ENCODE data around the gene KRT27. TPM values are rescaled to one million over a fixed set of nuclear protein-coding genes. Genes with fewer than 3 reads are reported as not detected.

KRT27 gene
- total RNA-seq, 4 donors from 2014 or later: not detected

DNA sequence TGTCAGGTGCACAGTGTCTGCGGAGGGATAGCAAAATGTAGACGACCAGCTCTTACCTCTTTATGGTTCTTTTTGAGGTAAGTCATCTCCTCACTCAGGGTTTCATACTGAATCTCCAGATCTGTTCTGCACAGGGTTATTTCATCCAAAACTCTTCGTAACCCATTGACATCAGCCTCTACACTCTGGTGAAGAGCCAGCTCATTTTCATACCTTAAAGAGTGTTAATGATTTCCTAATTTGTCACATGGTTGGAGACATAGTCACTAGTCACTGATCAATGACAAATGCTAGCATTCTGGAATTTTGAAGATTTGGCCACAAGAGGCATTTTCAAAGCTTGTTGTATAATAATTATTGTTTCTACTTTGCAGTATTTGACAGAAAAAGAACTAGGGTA is 28.5 kb downstream of the KRT27 start:
- TF ChIP-seq CTCF (IDR thresholded peaks at IDR 0.05; ENCODE audit: low read depth): no peak

GRCh38 chr17:40751065-40751464 is 31.3 kb downstream of the KRT27 start:
- no peak for TF ChIP-seq CTCF (IDR thresholded peaks at IDR 0.05; ENCODE audit: low read depth)

- TF ChIP-seq CTCF (IDR thresholded peaks at IDR 0.05; ENCODE audit: low read depth): no peak
Measured at GRCh38 chr17:40750391-40750790, 32.0 kb downstream of the KRT27 start.

- TF ChIP-seq CTCF (IDR thresholded peaks at IDR 0.05; ENCODE audit: low read depth): no peak
Measured at GRCh38 chr17:40738553-40738952, 43.8 kb downstream of the KRT27 start.

DNA sequence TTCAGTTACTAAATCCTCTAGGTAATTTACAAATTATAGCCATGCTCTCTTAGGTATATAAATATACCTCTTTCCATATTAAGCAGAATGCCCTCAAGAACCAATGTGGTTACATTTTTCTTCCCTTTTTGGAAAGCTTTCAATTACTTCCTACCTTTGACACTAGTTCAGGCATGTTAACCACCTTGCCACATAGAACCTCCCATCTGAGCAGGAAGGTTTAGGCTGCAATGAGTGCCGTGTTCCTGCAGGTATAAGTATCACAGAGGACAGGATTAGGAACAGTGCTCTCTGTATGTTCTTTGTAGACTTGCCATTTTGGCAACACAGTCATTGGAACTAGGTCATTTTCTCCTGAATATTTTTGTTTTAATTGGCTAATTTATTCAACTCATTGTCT is 47.3 kb downstream of the KRT27 start:
- no peak for TF ChIP-seq CTCF (IDR thresholded peaks at IDR 0.05; ENCODE audit: low read depth)

GRCh38 chr17:40734018-40734417 is 48.3 kb downstream of the KRT27 start:
- no peak for TF ChIP-seq CTCF (IDR thresholded peaks at IDR 0.05; ENCODE audit: low read depth)

DNA sequence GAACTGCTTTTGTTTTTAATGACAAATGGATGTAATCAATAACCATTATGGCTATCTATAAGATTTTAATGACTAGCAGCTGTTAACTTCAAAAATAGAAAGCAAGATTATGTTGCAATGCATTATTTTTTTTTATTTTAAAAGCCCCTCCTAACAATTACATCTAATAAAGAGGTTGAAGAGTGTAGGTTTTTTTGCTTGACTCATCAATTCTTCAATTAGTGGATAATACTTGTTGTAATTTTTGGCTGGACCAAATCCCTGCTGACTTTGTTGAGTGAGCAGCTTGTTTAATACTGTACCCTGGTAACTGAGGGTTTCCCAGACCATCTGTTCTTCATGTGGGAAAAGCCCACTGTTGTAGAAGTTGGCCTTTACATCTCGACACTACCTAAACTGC is 51.4 kb downstream of the KRT27 start:
- no peak for TF ChIP-seq CTCF (IDR thresholded peaks at IDR 0.05; ENCODE audit: low read depth)
